Measurements from ENCODE around the gene XPA. TPM values are rescaled to one million over a fixed set of nuclear protein-coding genes. Genes with fewer than 3 reads are reported as not detected.

Gene XPA
- polyA plus RNA-seq, 2 of the 4 experiments (the other 2 are of a cell fraction): 8.0 to 14.0 TPM

DNA sequence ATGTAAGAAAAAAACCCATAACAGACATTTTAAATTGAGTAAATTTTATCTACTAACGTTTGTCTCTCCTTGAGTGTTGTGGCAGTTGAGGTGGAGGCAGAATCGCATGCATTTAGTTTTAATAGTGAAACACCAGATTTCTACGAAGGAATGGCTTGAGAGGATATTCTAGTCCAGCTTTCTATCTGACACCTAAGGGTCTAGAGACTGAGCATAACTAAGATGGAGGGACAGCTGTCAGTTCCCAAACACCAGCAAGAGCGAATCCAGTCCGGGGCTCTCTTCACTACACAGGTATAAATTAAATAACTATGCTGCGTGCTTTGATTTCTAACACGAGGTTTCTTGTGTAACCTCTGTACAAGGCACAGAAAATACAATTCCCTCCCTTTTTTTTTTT, 62.1 kb downstream of the XPA start:
- CTCF ChIA-PET: interaction anchor here (0.6 to 1.1 kb wide), 2 partner anchors 20 to 266 kb away, joined by 3 read pairs; no protein-coding TSS in a partner anchor
- DNase-seq (ENCODE audit: low read depth in 1 of 2, low spot score in 1 of 2): no peak
- ATAC-seq: no peak
- peak overlapping the region; percentile 83 for H3K4me2 ChIP-seq
- FAIRE-seq: no peak
- TF ChIP-seq KDM5A (IDR thresholded peaks at IDR 0.05) (no peak), ATOH8 (CRISPR knock-in tag; IDR thresholded peaks at IDR 0.05; ENCODE audit: low read depth) (no peak), E2F6 (IDR thresholded peaks at IDR 0.05; ENCODE audit: borderline replicate concordance, low read depth) (no peak), KDM1A (IDR thresholded peaks at IDR 0.05; ENCODE audit: low read depth) (no peak), SREBF2 (IDR thresholded peaks at IDR 0.05) (no peak), ZFP36 (IDR thresholded peaks at IDR 0.05; ENCODE audit: borderline replicate concordance, partially characterized antibody) (no peak), ESRRA (IDR thresholded peaks at IDR 0.05; ENCODE audit: borderline replicate concordance, low read length) (no peak), BHLHE40 (IDR thresholded peaks at IDR 0.05; ENCODE audit: low read depth, low read length) (no peak), HOXA7 (CRISPR knock-in tag; IDR thresholded peaks at IDR 0.05) (no peak), MAFK (IDR thresholded peaks at IDR 0.05; ENCODE audit: partially characterized antibody) (no peak), CBX8 (IDR thresholded peaks at IDR 0.05) (no peak), ZC3H11A (IDR thresholded peaks at IDR 0.05) (no peak), JUN (IDR thresholded peaks at IDR 0.05) (no peak), CHD2 (IDR thresholded peaks at IDR 0.05; ENCODE audit: low read length, partially characterized antibody) (no peak)
- TF ChIP-seq, protein P1, sequence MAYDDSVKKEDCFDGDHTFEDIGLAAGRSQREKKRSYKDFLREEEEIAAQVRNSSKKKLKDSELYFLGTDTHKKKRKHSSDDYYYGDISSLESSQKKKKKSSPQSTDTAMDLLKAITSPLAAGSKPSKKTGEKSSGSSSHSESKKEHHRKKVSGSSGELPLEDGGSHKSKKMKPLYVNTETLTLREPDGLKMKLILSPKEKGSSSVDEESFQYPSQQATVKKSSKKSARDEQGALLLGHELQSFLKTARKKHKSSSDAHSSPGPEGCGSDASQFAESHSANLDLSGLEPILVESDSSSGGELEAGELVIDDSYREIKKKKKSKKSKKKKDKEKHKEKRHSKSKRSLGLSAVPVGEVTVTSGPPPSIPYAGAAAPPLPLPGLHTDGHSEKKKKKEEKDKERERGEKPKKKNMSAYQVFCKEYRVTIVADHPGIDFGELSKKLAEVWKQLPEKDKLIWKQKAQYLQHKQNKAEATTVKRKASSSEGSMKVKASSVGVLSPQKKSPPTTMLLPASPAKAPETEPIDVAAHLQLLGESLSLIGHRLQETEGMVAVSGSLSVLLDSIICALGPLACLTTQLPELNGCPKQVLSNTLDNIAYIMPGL (CRISPR knock-in tag; IDR thresholded peaks at IDR 0.05; ENCODE audit: borderline replicate concordance): no peak
- TF ChIP-seq, protein P2, sequence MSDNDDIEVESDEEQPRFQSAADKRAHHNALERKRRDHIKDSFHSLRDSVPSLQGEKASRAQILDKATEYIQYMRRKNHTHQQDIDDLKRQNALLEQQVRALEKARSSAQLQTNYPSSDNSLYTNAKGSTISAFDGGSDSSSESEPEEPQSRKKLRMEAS (IDR thresholded peaks at IDR 0.05): no peak
- H3K27ac ChIP-seq: peak overlapping the region in 1 of 2 experiments; percentile 96; a peak in 2 of 6 replicates
- 50% methylated on average over 7 of the region's 7 CpGs for WGBS (ENCODE audit: missing lambda C conversion rate)
- no peaks in the 10 kb centered on the region for H3K9me3 ChIP-seq
- H3K4me1 ChIP-seq: peaks cover 44% of the 10 kb centered on the region
- POLR2A ChIA-PET: no interaction called here
- peak overlapping the region; percentile 96 for H3K4me3 ChIP-seq

DNA sequence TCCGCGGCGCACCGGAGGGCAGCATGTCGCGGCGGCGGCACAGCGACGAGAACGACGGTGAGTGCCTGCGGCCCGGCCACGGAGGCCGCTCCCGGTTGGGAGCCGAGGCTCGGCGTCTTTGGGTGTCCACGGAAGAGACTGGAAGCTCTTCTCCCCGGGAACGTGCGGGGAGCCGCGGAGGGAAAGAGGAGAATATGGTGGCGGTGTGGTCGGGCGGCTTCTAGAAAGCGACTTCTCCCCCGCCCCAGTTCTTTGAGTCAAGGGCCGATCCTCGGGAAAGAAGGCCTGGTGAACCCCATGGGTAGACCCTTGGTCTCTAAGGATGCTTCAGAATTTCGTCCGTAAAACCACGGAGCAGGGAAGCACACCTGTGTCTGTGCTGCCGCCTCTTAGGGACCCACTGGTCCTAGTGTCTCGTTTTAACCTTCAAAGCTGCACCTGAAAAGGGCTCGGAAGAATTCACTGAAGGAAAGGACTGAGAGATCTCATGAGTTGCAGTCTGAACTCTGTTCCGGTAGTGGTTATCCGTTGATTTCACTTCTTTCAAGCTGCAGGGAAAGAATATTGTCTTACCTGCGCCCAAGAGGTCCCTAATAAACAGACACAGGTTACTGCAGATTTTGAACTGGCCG, 63.2 kb downstream of the XPA start:
- Histone ChIP-seq H3K9me3 (no peaks in the 10 kb centered on the region), H3K27ac (peak overlapping the region; percentile 93 to 96), H3K4me1 (peaks cover 44% of the 10 kb centered on the region), H3K4me2 (peak overlapping the region; percentile 83), H3K4me3 (peak overlapping the region; percentile 96)
- peak; percentile 7 to 22; a peak in 5 of 6 replicates for ATAC-seq
- no peak for TF ChIP-seq FOSB (CRISPR knock-in tag; IDR thresholded peaks at IDR 0.05)
- TF ChIP-seq CTCF (IDR thresholded peaks at IDR 0.05): 0 out of 3 replicates have a peak, but pooled peaks have one; percentile 9
- no peak for TF ChIP-seq GATA3 (IDR thresholded peaks at IDR 0.05; ENCODE audit: borderline replicate concordance)
- TF ChIP-seq CBX8 (IDR thresholded peaks at IDR 0.05): no peak
- TF ChIP-seq, protein P3, sequence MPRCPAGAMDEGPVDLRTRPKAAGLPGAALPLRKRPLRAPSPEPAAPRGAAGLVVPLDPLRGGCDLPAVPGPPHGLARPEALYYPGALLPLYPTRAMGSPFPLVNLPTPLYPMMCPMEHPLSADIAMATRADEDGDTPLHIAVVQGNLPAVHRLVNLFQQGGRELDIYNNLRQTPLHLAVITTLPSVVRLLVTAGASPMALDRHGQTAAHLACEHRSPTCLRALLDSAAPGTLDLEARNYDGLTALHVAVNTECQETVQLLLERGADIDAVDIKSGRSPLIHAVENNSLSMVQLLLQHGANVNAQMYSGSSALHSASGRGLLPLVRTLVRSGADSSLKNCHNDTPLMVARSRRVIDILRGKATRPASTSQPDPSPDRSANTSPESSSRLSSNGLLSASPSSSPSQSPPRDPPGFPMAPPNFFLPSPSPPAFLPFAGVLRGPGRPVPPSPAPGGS (IDR thresholded peaks at IDR 0.05): peak; percentile 8; the same call in 1 of the 3 replicates
- peak; percentile 33; the same call in 1 of the 2 replicates for TF ChIP-seq PHF8 (IDR thresholded peaks at IDR 0.05; ENCODE audit: borderline replicate concordance, low read depth)
- peak in 1 of 2 experiments; percentile 16 for DNase-seq (ENCODE audit: low read depth in 1 of 2, low spot score in 1 of 2)
- ChIA-PET POLR2A (interaction anchor here (0.7 to 2.2 kb wide), 23 partner anchors 9 to 1243 kb away, joined by 3 to 22 read pairs (median 5); partner anchors contain the start of genes ANP32B, NANS, TDRD7 and TRMO), CTCF (interaction anchor here (0.8 to 2.7 kb wide), 5 partner anchors 9 to 36 kb away, joined by 3 to 9 read pairs (median 6); no protein-coding TSS in a partner anchor)
- no peak for FAIRE-seq
- 3% methylated on average over 24 of the region's 43 CpGs for WGBS (ENCODE audit: missing lambda C conversion rate)
